Stimulated activated naive CD4-positive, alpha-beta T cell treated with Interleukin-2 at 50 U/mL for 16 hours (primary cell): ENCODE measurements around the gene INF2.
A peak's percentile ranks its signal among the peaks of the same experiment; 100 is the strongest.

Experiments used
- DNase-seq: peaks from one replicate; lab custom pipeline; 2025; lab: John Stamatoyannopoulos, UW

Gene INF2

DNA sequence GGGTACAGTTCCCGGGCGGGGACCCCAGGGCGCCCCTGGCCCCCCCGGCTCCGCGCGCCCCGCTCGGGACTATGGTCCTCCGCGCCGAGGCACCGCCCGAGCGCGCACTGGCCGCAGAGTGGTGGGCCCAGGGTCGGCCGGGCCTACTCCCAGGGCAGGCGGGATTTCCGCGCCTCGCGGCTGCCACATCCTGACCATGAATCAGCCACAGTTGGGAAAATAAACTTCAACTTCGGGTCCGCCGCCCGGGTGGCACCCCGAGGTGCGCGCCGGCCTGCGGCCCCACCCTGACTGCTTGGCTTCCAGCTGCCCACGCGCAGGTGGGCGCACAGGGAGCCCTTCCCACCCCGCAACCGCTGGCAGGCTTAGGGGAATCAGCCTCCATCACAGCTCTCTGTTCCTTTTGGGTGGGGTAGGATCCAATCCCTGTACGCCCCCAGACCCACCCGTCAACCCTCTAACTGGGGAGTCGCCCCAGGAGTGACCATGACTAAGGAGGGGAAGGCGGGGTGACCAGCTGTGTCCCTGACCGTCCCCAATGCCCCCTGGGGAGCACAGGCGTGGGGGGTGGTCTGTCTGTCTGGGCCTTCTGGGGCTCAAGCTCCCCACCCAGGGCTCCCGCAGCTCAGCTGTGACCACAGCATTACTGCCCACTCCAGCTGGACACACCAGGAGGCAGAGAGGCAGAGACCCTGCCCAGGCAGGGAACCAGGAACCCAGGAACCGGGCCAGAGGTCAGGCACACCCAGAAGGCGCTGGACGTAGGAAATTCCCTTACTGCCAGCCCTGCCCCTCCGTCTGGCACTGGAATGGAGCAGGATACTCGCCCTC lies 678 bp downstream of the INF2 start:
- no peak for DNase-seq

GRCh38 chr14:104690861-104691455 lies 1.5 kb downstream of the INF2 start:
- no peak for DNase-seq

- no peak for DNase-seq
Observed at GRCh38 chr14:104691546-104692260, 2.3 kb downstream of the INF2 start.

DNA sequence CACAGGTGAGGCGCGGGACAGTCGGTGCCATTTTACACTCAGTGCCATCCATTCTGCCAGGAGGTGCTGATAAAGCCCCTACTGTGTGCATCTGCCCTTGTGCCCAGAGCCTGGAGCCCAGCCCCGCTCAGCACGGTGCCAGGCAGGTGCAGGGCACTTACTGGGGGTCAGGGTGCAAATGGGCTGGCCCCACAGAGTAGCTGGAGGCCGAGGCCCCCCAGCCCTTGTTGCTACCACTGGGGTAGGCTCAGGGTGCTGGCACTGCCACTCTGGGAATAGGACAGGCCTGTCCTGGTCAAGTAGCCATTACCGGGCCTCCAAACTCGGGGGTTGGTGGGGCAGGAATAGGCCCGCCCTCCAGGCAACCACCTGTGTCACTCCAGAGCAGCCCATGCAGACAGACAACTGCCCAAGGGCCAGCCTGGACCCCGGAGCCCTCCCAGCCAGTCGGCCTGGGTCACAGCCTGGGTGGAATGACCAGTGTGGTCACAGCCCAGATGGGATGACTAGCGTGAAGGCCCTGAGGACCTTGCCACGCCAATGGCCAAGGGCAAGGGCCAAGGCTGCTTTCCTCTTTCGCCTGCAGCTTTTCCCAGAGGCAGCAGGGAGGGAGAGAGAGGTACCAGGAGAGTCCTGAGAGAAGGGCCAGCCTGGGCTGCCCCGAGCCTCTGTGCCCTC lies 3.0 kb downstream of the INF2 start:
- DNase-seq = no peak

DNA sequence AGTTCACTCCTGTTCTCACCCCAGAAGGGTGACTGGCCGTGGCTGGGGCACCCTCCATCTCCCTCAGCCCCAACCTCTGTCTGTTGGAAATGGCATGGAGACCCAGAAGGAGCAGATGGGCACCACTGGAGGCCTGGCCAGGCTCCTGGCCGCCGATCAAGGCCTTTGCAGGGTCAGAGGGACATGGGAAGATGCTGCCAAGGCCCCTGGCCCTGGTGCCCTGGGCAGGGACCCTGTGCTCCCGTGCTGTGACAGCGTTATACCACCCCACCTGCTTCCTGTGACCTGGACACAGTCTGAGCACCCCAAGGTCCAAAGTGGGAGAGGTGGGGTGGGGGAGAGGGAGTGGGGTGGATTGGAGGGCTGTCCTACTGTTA lies 3.5 kb downstream of the INF2 start:
- no peak for DNase-seq

DNA sequence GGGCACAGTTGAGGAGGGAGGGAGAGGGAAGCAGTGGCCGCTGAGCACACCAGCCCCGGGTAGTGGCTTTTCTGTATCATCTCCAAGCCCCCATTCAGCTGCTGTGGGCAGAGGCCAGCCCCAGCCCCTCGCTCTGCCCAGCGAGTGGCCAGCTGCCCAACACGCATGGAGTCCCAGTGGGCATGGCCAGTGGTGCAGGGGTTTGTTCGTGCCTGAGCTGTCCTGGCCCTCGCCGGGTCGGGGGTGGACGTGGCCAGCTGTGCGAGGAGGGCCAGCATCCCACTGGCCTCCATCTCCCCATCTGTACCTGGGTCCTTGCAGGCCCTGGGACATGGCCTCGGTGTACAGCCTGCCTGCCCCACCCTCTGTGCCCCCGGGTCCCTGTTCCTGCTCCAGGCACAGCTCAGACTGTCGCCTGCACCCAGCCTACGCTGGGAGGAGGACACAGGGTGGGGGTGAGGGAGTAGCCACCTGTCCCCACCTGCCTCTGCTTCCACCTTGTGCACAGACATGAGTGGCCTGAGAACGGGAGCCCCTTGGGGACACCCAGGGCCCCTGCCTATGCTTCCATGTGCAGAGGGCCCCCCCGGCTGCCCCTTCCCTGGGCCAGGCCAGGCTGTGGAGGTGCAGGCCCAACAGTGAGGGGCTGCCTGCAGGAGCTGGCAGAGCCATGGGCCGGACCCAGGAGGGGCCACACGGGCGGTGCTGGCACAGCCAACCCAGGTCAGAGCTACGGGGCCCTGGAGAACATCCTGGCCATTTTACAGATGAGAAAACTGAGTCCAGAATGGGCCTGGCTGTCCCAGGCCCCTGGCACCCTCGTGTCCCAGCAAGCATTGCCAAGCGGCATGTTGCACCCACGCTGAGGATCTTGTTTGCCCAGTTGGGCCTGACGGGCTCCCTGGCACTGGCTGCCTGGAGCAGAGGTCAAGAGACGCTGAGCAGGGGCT lies 4.3 kb downstream of the INF2 start:
- no peak for DNase-seq

GRCh38 chr14:104694475-104694950 lies 5.1 kb downstream of the INF2 start:
- DNase-seq = no peak

DNA sequence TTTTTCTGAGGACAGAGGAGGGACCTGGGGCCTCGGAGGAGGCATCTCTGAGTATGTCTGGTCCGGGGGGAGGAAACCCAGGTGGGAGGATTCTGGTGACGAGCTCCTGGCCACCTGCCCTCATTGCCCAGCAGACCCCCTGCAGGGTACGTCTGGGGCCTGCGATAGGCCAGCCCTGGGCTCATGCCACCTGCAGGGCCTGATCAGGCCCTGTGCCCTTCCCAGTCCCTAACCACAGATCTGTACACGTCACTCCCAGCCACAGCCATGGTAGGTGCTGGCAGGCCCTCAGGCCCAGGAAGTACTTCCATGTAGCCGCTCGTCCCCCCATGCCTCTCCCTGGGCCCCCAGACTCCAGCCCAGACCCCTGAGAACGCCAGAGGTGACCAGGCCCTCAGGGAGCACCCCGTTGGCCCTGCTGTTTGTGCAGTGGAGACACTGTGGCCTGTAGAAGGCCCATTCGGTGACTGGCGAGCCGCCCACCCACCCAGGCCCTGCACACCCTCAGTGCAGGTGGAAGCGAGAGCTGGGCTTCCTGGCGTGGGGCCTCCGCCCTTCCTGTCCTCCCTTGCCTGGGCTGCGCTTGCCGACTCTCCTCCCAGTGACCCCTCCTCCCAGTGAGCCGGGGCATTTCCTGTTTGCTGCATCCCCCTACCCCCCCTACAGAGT lies 5.7 kb downstream of the INF2 start:
- DNase-seq = peak; percentile 19

GRCh38 chr14:104695660-104696000 lies 6.2 kb downstream of the INF2 start:
- no peak for DNase-seq

DNA sequence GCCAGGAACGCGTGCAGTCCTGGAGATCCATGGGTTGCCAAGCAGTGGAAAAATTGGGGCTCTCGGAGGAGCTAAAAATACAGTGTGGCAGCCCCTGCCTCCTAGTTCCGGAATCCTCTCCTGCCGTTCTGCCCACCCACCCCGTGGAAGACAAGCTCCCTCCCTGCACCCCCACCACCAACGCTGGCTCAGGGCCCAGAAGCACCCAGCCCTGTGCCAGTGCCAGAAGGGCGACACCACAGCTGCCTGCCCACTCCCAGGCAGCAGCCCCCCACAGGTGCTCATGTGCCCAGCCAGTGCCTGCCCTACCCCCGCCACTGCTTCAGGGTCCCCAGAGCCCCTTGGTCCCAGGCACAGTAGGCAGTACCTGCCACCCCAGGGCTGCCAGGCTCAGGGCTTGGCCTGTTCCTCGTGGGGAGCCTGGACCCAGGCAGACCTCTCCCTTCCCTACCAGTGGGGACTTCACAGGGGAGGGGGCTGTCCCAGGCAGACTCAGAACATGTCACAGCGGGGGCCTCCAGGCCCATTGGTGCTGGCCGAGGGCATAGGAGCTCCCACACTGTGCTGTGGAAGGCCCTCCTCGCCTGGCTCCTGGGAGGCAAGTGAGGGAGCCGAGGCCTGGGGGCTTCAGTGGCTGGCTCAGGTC lies 7.4 kb downstream of the INF2 start:
- DNase-seq = no peak

DNA sequence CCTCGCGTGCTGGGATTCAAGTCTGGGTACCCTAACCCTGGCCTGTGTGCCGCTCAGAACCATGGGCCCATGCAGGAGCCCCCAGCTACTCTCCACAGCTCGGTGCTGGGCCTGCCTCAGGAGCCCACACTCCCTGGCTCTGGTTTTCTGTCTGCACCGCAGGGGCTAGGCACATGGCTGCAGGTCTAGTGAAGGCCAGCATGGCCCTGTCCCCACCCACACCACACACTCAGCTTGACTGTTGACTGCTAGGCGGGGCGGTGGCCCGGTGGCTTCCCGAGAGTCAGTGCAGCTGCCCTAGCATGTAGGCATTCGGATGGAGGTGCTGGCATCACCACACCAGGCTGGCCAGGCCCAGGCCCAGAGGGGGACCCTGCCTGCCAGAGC lies 7.9 kb downstream of the INF2 start:
- DNase-seq = no peak

GRCh38 chr14:104697892-104698583 lies 8.6 kb downstream of the INF2 start:
- DNase-seq = no peak

DNA sequence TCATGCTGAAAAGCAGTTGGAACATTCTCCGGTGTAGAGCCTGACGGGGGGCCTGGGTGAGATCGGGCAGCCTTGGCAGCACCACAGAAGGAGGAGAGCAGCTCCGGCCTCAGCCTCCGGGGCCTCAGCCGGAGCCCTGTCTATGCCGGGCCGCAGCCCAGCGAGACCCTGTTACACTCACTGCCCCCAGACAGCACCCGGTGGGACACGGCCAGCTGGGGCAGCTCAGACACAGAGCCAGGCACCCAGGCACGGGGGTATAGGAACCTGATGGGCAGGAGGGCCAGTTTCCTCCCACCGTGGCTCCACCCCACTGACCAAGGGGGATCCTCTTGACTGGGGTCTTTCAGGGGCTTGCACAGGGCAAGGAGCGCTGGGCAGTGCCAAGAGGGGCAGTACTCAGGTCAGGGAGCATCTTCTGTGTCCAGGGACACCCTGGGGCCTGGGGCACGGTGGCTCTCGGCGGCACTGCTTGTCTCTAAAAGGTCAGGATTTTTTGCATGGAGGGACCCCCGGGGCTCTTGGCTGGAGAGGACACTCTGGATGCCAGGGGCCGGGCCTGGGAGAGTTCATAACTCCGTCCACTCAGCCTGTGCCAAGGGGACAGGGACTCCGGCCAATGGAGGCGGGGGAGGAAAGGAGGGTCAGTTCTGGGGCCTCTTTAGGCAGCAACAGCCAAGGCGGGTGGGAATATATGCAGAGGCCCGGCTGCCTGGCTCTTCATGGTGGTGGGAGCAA lies 9.4 kb downstream of the INF2 start:
- no peak for DNase-seq

DNA sequence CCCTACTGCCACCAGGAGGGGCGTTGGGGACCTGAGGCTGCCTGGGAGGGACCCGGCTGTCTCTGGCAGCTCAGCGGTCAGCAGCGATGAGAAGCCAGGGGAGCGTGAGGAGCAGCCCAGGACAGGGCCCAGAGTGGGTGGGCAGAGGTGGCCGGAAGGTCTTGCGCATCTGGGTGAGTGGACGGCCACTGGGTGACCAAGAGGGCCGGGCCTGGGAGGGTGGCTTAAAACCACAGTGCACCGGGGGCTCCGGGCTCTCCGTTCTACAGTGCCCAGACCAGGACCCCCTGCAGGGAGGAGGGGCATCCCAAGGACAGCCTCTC lies 10.0 kb downstream of the INF2 start:
- no peak for DNase-seq

GRCh38 chr14:104700225-104700651 lies 10.8 kb downstream of the INF2 start:
- DNase-seq = no peak

DNA sequence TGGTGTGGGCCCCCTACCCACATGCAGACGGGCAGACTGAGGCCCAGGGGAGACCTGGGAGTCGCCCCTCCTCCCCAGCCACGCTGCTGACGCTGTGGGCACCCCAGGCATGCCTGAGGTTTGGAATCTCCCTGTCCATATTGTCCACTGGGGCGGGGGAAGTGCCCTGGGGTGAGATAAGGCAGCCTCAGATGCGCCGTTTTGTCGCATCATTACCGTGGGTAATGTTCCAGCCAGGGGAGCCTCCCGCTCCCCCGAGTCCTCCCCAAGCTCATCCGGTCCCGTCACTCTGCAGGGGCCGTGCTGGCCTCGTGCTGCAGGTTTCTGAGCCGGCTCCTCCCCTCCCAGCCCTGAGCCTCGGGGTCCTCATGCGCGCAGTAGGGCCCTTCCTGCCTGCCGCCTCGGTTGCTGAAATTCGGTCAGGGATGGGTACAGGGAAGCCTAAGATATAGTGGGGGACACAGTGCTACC lies 11.4 kb downstream of the INF2 start:
- DNase-seq = no peak

- no peak for DNase-seq
Observed at GRCh38 chr14:104701383-104702076, 12.1 kb downstream of the INF2 start.

- no peak for DNase-seq
Observed at GRCh38 chr14:104702106-104702505, 12.7 kb downstream of the INF2 start.
